ENCODE measurements around the gene ROPN1L.

ROPN1L gene

DNA sequence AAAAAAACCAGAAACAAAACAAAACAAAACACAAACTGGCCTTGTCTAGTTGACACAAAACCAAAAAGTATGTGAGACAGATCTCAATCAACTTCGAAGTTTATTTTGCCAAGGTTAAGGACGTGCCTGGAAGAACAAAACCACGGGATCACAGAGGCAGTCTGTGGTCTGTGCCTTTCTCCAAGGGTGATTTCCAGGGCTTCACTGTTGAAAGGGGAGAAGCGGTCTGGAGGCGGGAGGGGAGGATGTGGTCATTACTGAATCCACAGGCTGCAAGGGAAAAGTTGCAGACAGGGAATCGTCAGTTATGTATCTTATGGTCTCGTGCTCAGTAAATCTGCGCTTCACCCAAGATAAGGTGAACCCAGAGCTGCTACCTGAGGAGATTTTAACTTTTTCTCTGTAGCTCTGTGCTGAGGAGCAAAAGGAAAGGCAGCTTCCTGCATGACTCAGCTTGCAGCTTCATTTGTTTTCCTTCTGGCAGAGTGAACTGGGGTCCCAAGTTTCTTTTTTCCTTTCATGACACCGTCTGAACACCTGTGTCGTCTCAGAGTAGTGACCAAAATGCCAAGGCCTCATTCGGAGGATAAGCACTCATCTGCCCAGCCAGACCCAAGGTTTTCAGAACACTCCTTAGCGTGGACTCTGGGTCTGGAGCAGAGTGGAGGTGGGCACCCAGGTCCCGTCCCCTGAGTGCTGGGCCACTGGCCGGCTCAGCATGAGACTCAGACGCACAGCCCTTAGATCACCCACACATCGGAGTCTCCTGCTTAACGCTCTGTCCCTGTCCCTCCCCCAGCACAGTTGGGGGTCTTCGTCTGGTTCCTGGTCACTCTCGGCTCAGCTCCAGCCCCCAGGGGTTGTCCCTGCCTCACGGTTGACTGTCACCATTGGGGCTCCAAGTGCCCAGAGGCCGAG, 25.9 kb downstream of the ROPN1L start:
- Histone ChIP-seq H3K27me3 (ENCODE audit: insufficient read depth, low read length) (no peaks in the 10 kb centered on the region), H3K9me3 (ENCODE audit: low read length) (no peaks in the 10 kb centered on the region), H3K4me1 (ENCODE audit: insufficient read depth, low read length) (peaks cover 17% of the 10 kb centered on the region), H3K36me3 (ENCODE audit: insufficient read depth, low read length) (no peaks in the 10 kb centered on the region), H2AFZ (ENCODE audit: low read depth, low read length) (no peak overlapping the region), H3K4me3 (ENCODE audit: low read length) (no peak overlapping the region)

GRCh38 chr5:10468256-10468655, 26.6 kb downstream of the ROPN1L start:
- Histone ChIP-seq H3K36me3 (ENCODE audit: insufficient read depth, low read length) (no peaks in the 10 kb centered on the region), H3K4me1 (ENCODE audit: insufficient read depth, low read length) (peaks cover 17% of the 10 kb centered on the region), H3K27me3 (ENCODE audit: insufficient read depth, low read length) (no peaks in the 10 kb centered on the region), H2AFZ (ENCODE audit: low read depth, low read length) (no peak overlapping the region), H3K4me3 (ENCODE audit: low read length) (no peak overlapping the region), H3K9me3 (ENCODE audit: low read length) (no peaks in the 10 kb centered on the region)

DNA sequence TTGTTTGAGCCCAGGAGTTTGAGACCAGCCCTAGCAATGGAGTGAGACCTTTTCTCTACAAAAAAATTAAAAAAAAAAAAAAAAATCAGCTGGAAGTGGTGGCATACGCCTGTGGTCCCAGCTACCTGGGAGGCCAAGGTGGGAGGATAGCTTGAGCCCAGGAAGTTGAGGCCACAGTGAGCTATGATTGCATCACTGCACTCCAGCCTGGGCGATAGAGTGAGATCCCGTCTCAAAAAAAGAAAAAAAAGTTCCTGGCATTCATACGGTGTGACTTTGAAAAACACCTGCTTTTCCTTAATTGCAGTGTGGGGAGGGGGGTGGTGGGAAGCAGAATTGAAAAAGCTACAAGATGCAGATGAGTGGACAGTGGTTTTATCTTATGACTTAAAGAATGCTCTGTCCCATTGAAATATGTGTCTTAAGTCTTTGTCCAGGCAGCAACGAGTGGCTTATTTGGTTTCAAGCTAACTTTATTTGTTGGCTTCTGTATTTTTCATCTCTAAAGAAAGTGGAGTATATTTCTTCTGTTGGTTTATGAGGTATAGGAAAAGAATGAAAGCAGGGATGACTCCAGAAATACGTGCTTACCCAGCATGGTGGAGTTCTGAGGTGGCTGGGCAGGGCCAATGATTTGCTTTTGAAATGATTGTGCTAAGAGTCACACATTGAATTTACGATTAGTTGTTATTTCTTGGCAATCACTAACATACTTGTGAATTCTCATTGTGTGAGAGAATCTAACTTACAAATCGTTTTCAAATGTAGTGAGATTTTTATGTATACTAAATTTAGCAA, 27.8 kb downstream of the ROPN1L start:
- Histone ChIP-seq H3K36me3 (ENCODE audit: insufficient read depth, low read length) (no peaks in the 10 kb centered on the region), H3K9me3 (ENCODE audit: low read length) (no peaks in the 10 kb centered on the region), H2AFZ (ENCODE audit: low read depth, low read length) (no peak overlapping the region), H3K27me3 (ENCODE audit: insufficient read depth, low read length) (no peaks in the 10 kb centered on the region), H3K4me3 (ENCODE audit: low read length) (no peak overlapping the region), H3K4me1 (ENCODE audit: insufficient read depth, low read length) (peaks cover 17% of the 10 kb centered on the region)

DNA sequence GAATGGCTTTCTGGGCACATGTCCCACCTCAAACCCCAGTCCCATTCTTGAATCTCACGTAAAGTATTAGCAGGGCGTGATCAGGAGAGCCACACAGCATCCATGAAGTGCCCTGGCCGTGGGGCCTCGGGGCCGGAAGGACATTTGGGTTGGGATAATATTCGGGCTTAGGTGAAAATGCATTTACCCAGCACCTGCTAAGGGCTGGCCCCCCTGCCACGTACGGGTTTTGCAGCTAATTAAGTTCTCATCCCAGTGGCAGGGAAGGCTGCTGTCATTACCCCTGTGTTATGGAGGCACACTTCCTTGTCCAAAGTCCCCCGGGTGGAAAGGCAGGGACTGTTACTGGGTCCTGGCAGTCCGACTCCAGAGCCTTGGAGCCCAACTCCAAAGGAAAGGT, 29.0 kb downstream of the ROPN1L start:
- Histone ChIP-seq H3K9me3 (ENCODE audit: low read length) (no peaks in the 10 kb centered on the region), H3K27me3 (ENCODE audit: insufficient read depth, low read length) (no peaks in the 10 kb centered on the region), H3K4me3 (ENCODE audit: low read length) (no peak overlapping the region), H3K4me1 (ENCODE audit: insufficient read depth, low read length) (peaks cover 17% of the 10 kb centered on the region), H3K36me3 (ENCODE audit: insufficient read depth, low read length) (no peaks in the 10 kb centered on the region), H2AFZ (ENCODE audit: low read depth, low read length) (no peak overlapping the region)

GRCh38 chr5:10471677-10472076, 30.0 kb downstream of the ROPN1L start:
- H3K9me3 ChIP-seq (ENCODE audit: low read length), result no peaks in the 10 kb centered on the region
- no peak overlapping the region for H2AFZ ChIP-seq (ENCODE audit: low read depth, low read length)
- H3K36me3 ChIP-seq (ENCODE audit: insufficient read depth, low read length), result no peaks in the 10 kb centered on the region
- no peaks in the 10 kb centered on the region for H3K27me3 ChIP-seq (ENCODE audit: insufficient read depth, low read length)
- no peak overlapping the region for H3K4me3 ChIP-seq (ENCODE audit: low read length)
- peaks cover 11% of the 10 kb centered on the region for H3K4me1 ChIP-seq (ENCODE audit: insufficient read depth, low read length)

GRCh38 chr5:10474521-10475075, 32.9 kb downstream of the ROPN1L start:
- Histone ChIP-seq H3K4me1 (ENCODE audit: insufficient read depth, low read length) (no peaks in the 10 kb centered on the region), H3K9me3 (ENCODE audit: low read length) (no peaks in the 10 kb centered on the region), H3K4me3 (ENCODE audit: low read length) (no peak overlapping the region), H2AFZ (ENCODE audit: low read depth, low read length) (no peak overlapping the region), H3K27me3 (ENCODE audit: insufficient read depth, low read length) (no peaks in the 10 kb centered on the region), H3K36me3 (ENCODE audit: insufficient read depth, low read length) (no peaks in the 10 kb centered on the region)

GRCh38 chr5:10475931-10476676, 34.4 kb downstream of the ROPN1L start:
- no peak overlapping the region for H2AFZ ChIP-seq (ENCODE audit: low read depth, low read length)
- no peaks in the 10 kb centered on the region for H3K36me3 ChIP-seq (ENCODE audit: insufficient read depth, low read length)
- H3K4me1 ChIP-seq (ENCODE audit: insufficient read depth, low read length), result no peaks in the 10 kb centered on the region

GRCh38 chr5:10476878-10477277, 35.2 kb downstream of the ROPN1L start:
- Histone ChIP-seq H3K27me3 (ENCODE audit: insufficient read depth, low read length) (no peaks in the 10 kb centered on the region), H2AFZ (ENCODE audit: low read depth, low read length) (no peak overlapping the region), H3K36me3 (ENCODE audit: insufficient read depth, low read length) (no peaks in the 10 kb centered on the region), H3K4me3 (ENCODE audit: low read length) (no peak overlapping the region), H3K4me1 (ENCODE audit: insufficient read depth, low read length) (no peaks in the 10 kb centered on the region), H3K9me3 (ENCODE audit: low read length) (no peaks in the 10 kb centered on the region)

More at GRCh38 chr5:10475931-10476676, 34.4 kb downstream of the ROPN1L start:
- Histone ChIP-seq H3K9me3 (ENCODE audit: low read length) (no peaks in the 10 kb centered on the region), H3K4me3 (ENCODE audit: low read length) (no peak overlapping the region), H3K27me3 (ENCODE audit: insufficient read depth, low read length) (no peaks in the 10 kb centered on the region)

DNA sequence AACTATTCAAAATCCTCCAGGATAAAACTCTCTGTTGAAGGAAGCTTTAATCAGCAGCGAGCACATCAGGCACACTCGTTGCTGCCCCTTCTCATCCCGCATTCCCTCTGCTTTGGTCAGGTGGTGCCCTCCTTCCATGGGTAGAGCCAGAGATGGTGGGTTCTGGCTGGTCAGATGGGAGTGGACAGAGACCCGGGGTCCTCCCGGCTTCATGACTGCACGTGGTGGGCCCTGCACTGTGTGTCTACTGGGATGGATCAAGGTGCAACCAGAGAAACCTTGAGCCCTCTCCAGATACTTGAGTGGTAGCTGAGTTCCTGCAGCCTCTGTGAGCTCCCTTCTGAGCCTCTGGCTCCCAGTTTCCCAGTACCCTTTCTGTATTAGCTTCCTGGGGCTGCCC, 36.3 kb downstream of the ROPN1L start:
- no peaks in the 10 kb centered on the region for H3K27me3 ChIP-seq (ENCODE audit: insufficient read depth, low read length)
- H3K36me3 ChIP-seq (ENCODE audit: insufficient read depth, low read length), result no peaks in the 10 kb centered on the region
- no peaks in the 10 kb centered on the region for H3K9me3 ChIP-seq (ENCODE audit: low read length)
- H3K4me3 ChIP-seq (ENCODE audit: low read length), result no peak overlapping the region
- H3K4me1 ChIP-seq (ENCODE audit: insufficient read depth, low read length), result no peaks in the 10 kb centered on the region
- no peak overlapping the region for H2AFZ ChIP-seq (ENCODE audit: low read depth, low read length)

DNA sequence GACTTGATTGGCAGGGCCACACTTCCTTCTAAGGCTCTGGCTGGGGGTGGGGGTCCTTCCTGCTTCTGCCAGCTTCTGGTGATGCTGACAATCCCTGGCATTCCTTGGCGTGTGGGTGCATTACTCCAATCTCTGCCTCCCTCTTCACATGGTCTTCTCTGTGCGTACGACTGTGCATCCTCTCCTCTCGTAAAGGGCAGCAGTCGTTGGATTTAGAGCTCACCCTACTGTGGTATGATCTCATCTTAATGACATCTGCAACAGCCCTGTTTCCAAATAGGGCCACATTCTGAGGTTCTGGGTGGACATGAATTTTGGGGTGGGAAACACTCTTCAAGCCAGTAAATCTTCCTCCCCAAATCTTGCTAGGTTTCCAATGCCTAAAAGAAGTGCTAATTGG, 36.8 kb downstream of the ROPN1L start:
- Histone ChIP-seq H3K9me3 (ENCODE audit: low read length) (no peaks in the 10 kb centered on the region), H2AFZ (ENCODE audit: low read depth, low read length) (no peak overlapping the region), H3K4me1 (ENCODE audit: insufficient read depth, low read length) (no peaks in the 10 kb centered on the region), H3K4me3 (ENCODE audit: low read length) (no peak overlapping the region), H3K27me3 (ENCODE audit: insufficient read depth, low read length) (no peaks in the 10 kb centered on the region), H3K36me3 (ENCODE audit: insufficient read depth, low read length) (no peaks in the 10 kb centered on the region)

DNA sequence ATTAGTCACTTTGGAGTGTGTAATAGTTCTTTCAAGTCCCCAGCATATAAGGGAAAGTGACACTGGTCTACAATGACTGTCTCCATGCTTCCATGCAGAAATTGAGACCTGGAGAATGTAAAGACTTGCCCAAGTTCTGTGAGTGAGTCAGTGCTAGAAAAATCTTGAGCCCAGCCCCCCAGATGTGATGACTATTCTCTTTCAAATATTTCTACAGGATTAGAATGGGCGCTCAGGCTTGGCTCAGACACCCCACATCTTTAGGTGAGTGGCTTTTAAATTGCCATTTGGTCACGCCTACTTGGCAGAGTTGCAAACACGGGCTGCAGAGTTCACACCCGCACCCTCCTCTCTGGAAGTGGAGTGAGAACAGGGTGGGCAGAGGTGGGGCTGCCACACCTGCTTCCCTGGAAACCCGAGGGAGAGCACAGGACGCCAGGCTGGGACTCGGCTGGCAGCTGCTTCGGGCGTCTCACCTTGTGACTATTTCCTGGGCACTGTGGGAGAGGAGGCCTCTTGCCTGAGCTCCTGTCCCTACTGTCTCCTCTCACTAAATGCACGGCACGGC, 37.6 kb downstream of the ROPN1L start:
- H3K4me1 ChIP-seq (ENCODE audit: insufficient read depth, low read length), result no peaks in the 10 kb centered on the region
- no peaks in the 10 kb centered on the region for H3K36me3 ChIP-seq (ENCODE audit: insufficient read depth, low read length)
- H3K9me3 ChIP-seq (ENCODE audit: low read length), result no peaks in the 10 kb centered on the region
- H3K4me3 ChIP-seq (ENCODE audit: low read length), result no peak overlapping the region
- no peak overlapping the region for H2AFZ ChIP-seq (ENCODE audit: low read depth, low read length)
- no peaks in the 10 kb centered on the region for H3K27me3 ChIP-seq (ENCODE audit: insufficient read depth, low read length)

DNA sequence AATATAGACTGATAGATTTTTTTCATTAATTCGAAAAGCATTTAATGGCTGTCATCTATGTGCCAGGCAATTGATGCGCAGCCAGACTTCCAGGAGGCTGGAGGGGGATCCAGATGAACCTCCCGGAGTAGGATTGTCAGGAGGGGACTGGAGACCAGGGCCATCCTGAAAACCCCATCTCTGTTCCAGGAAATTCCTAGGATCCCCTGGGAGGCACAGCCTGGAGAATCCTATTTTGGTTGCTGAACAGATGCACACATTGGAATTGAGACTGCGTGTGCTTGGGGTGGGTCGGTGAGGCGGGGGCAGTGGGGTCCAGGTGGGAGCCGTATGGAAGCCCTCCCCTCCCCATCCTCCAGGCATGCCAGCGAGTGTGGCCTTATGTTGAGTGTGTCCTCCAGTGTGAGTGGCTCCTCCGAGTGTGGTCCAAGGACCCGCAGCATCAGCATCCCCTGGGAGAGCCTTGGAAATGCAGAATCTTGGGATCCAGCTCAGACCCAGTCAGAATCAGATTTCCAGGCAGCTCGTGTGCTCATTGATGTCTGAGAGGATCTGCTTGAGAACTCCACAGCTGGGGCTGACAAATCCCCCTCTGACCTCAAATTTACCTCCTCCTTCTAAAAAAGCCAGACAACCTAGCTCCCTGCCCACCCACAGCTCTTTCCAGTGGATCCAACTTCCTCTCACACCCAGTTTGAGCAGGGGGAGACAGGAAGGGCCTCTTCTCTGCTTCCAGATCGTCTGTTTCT, 38.7 kb downstream of the ROPN1L start:
- H3K9me3 ChIP-seq (ENCODE audit: low read length), result no peaks in the 10 kb centered on the region
- no peaks in the 10 kb centered on the region for H3K36me3 ChIP-seq (ENCODE audit: insufficient read depth, low read length)
- H3K27me3 ChIP-seq (ENCODE audit: insufficient read depth, low read length), result no peaks in the 10 kb centered on the region
- H2AFZ ChIP-seq (ENCODE audit: low read depth, low read length), result no peak overlapping the region
- no peaks in the 10 kb centered on the region for H3K4me1 ChIP-seq (ENCODE audit: insufficient read depth, low read length)
- H3K4me3 ChIP-seq (ENCODE audit: low read length), result no peak overlapping the region

Data from neuron (in vitro differentiated cells).